Testis (tissue), 3 donors: Measurements from ENCODE around the gene KCNK5. TPM values are rescaled to one million over a fixed set of nuclear protein-coding genes. Genes with fewer than 3 reads are reported as not detected.

Experiments used
- DNase-seq: peaks from one replicate; pipeline ENCODE4 v3.0.0-alpha.2; 2019
- H3K27ac ChIP-seq, 2 donors: fragments of 200-600 bp; sonication (generic); one replicate each; pipeline ENCODE4 v1.5.1; 2019
- H3K27me3 ChIP-seq: fragments of 200-600 bp; sonication (generic); one replicate; pipeline ENCODE4 v1.5.1; 2019
- H3K36me3 ChIP-seq: fragments of 200-600 bp; sonication (generic); one replicate; pipeline ENCODE4 v1.5.1; 2017; ENCODE audit warnings: low read depth; ENCODE audit errors: missing control alignments
- H3K4me1 ChIP-seq: fragments of 200-600 bp; sonication (generic); one replicate; pipeline ENCODE4 v1.5.1; 2019
- H3K4me3 ChIP-seq, 2 donors: fragments of 200-600 bp; sonication (generic); one replicate each; pipeline ENCODE4 v1.5.1; 2017 to 2019
- H3K9me3 ChIP-seq: fragments of 200-600 bp; sonication (generic); one replicate; pipeline ENCODE4 v1.5.1; 2017
- CTCF ChIP-seq, 3 experiments: fragments of 450-650 bp in 2 of 3; fragments of 200-600 bp in 1 of 3; sonication (generic) in 1 of 3; IDR thresholded peaks; one replicate each; pipeline ENCODE4 v1.5.1; 2016 to 2019; ENCODE audit warnings: antibody characterized with exemption in 3 of 3, mild to moderate bottlenecking in 2 of 3, moderate library complexity in 1 of 3
- POLR2A ChIP-seq: fragments of 450-650 bp; IDR thresholded peaks from one replicate; pipeline ENCODE4 v1.6.1; 2017; ENCODE audit warnings: antibody characterized with exemption, mild to moderate bottlenecking, moderate library complexity
- WGBS, 2 donors: methylation state at CpG; one replicate each; pipeline ENCODE4 v1.1.5; 2018; 5-methylcytosine and 5-hydroxymethylcytosine counted together
- intact Hi-C: fragments of 100-400 bp; cut with DNase I; formaldehyde crosslinking; loops from one replicate; pipeline ENCODE4 v1.15.1; 2023; ENCODE audit warnings: low total_unique reads
- polyA plus RNA-seq: library from polyadenylated mRNA; stranded (reverse); fragments of 350-450 nt; fragmentation: Illumina TruSeq; extraction: RNeasy Lipid Tissue Mini Kit (QIAGEN cat#74804); gene quantifications from one replicate; pipeline ENCODE4 v1.2.3, GENCODE V29; 2014; ENCODE audit warnings: low read depth, low replicate concordance; ENCODE audit not compliant: insufficient read depth
- total RNA-seq, 2 donors: library from RNA; depleted of rRNA; stranded (reverse); fragments of >200 nt; gene quantifications; one replicate each; pipeline ENCODE4 v1.2.3, GENCODE V29; 2016

Gene KCNK5
- total and polyA plus RNA-seq, 3 donors from 2014 or later = 1.6 to 2.3 (median 2.0) TPM

DNA sequence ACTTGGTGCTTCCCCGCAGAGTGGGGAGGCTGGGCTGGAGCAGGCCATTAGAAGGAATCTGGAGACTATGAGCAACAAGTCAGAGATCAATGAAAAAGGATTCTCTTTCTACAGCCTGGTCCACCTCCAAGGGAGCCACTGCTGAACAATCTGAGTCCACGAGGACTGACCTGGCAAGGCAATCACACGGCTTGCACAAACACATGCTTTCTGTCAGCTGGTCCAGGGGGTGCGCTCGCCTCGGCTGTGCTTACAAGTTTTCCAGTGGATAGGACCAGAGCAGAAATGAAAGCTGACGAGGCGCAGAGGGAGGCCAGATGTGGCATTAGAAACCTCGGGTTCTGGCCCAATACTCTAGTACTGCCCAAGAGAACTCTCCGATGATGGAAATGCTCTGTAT, 18.1 kb downstream of the KCNK5 start:
- no peak for DNase-seq
- Histone ChIP-seq H3K4me3 (no peak overlapping the region), H3K27me3 (no peaks in the 10 kb centered on the region), H3K27ac (no peak overlapping the region), H3K4me1 (no peaks in the 10 kb centered on the region), H3K9me3 (no peaks in the 10 kb centered on the region), H3K36me3 (no peaks in the 10 kb centered on the region)
- TF ChIP-seq POLR2A (no peak), CTCF (IDR thresholded peaks at IDR 0.05) (no peak)
- intact Hi-C loops = no loop called here
- WGBS, 2 donors = 87 to 93% methylated on average over 10 of the region's 10 CpGs

DNA sequence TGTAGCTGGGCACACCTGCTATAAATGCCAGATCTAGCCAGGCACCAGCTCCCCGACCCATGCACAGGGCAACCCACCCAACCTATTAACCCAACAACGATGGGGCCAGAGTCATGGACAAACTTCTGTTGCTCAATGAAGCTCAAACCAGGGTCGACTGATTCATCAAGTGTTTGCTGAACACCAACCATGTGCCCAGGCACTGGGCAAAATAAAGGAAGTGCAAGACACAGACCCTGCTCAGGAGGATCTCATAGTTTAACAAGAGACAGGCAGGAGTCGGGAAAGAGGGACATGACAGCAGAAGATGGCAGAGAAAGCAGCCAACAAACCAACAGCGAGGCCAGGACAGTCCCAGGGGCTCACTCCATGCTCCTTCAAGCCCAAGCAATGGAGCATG, 18.8 kb downstream of the KCNK5 start:
- H3K36me3 ChIP-seq = no peaks in the 10 kb centered on the region
- no peak overlapping the region for H3K4me3 ChIP-seq
- no peak overlapping the region for H3K27ac ChIP-seq
- no peak for DNase-seq
- intact Hi-C loops = no loop called here
- WGBS, 2 donors = 80 to 87% methylated on average over 5 of the region's 5 CpGs
- H3K9me3 ChIP-seq = no peaks in the 10 kb centered on the region
- TF ChIP-seq POLR2A (no peak), CTCF (IDR thresholded peaks at IDR 0.05) (no peak)
- H3K27me3 ChIP-seq = no peaks in the 10 kb centered on the region
- H3K4me1 ChIP-seq = no peaks in the 10 kb centered on the region

DNA sequence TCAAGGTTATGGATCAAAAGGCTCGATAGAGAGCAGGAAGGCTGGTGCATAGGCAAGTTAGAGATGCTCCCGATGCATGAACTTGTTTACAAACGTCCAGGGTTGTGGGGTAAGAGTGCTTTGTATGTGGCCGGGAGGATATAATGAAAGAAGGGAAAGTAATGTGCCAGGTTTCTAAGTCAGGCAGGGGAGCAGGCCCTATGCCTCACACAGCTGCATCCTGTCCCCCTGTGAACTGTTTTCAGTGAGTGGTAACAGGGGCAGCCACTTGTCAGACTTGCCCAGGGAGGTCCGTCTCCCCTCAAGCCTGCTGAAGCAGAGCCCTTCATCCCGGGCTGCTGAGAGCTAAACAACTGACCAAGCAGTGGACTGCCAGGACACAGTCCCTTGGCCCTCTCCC, 19.4 kb downstream of the KCNK5 start:
- H3K4me3 ChIP-seq = no peak overlapping the region
- no peaks in the 10 kb centered on the region for H3K27me3 ChIP-seq
- intact Hi-C loops = no loop called here
- no peaks in the 10 kb centered on the region for H3K9me3 ChIP-seq
- H3K36me3 ChIP-seq = no peaks in the 10 kb centered on the region
- H3K27ac ChIP-seq = no peak overlapping the region
- TF ChIP-seq POLR2A (no peak), CTCF (IDR thresholded peaks at IDR 0.05) (no peak)
- no peaks in the 10 kb centered on the region for H3K4me1 ChIP-seq
- DNase-seq = no peak
- 67 to 81% methylated on average over 6 of the region's 6 CpGs for WGBS, 2 donors

GRCh38 chr6:39209360-39209811, 19.9 kb downstream of the KCNK5 start:
- Histone ChIP-seq H3K27me3 (no peaks in the 10 kb centered on the region), H3K36me3 (no peaks in the 10 kb centered on the region), H3K4me3 (no peak overlapping the region), H3K9me3 (no peaks in the 10 kb centered on the region), H3K4me1 (no peaks in the 10 kb centered on the region), H3K27ac (no peak overlapping the region)
- 73 to 76% methylated on average over 6 of the region's 6 CpGs for WGBS, 2 donors
- no peak for TF ChIP-seq POLR2A
- intact Hi-C loops = no loop called here
- DNase-seq = no peak

GRCh38 chr6:39208223-39208739, 21.0 kb downstream of the KCNK5 start:
- H3K4me3 ChIP-seq = no peak overlapping the region
- H3K27ac ChIP-seq = no peak overlapping the region
- no peaks in the 10 kb centered on the region for H3K36me3 ChIP-seq
- H3K9me3 ChIP-seq = no peaks in the 10 kb centered on the region
- no peak for DNase-seq
- no peaks in the 10 kb centered on the region for H3K27me3 ChIP-seq
- H3K4me1 ChIP-seq = no peaks in the 10 kb centered on the region
- intact Hi-C loops = no loop called here
- 91 to 92% methylated on average over 6 of the region's 6 CpGs for WGBS, 2 donors
- TF ChIP-seq CTCF (IDR thresholded peaks at IDR 0.05) (no peak), POLR2A (no peak)
